SK-N-SH (cell line): ENCODE measurements around the gene DOK1.

Source experiments
- EZH2phosphoT487 ChIP-seq: fragments of 200-600 bp; sonication (generic); IDR thresholded peaks from 2 replicates; pipeline ENCODE4 v1.6.1; 2017; ENCODE audit warnings: low read depth, mixed run types, mild to moderate bottlenecking, antibody characterized with exemption, moderate library complexity, borderline replicate concordance
- MXI1 ChIP-seq: IDR thresholded peaks from 2 replicates; pipeline ENCODE4 v1.6.1; 2012; ENCODE audit warnings: mild to moderate bottlenecking, low read depth, low read length, improper control_type of control experiment
- POLR2AphosphoS5 ChIP-seq: IDR thresholded peaks from 2 replicates; pipeline ENCODE4 v1.6.1; 2012; ENCODE audit warnings: low read depth, low read length
- TF ChIP-seq, protein P1 (sequence below): fragments of 200-600 bp; sonication (generic); IDR thresholded peaks from 2 replicates; pipeline ENCODE4 v1.6.1; 2017; ENCODE audit warnings: antibody characterized with exemption, mild to moderate bottlenecking, moderate library complexity
- TF ChIP-seq, protein P2 (sequence below): fragments of 150-350 bp; IDR thresholded peaks from 2 replicates; pipeline ENCODE4 v1.6.1; 2017; ENCODE audit warnings: antibody characterized with exemption, low read length, low read depth, borderline replicate concordance
- TF ChIP-seq, protein P3 (sequence below): IDR thresholded peaks from 2 replicates; pipeline ENCODE4 v1.4.0; 2012; ENCODE audit warnings: low read depth, borderline replicate concordance

DNA sequence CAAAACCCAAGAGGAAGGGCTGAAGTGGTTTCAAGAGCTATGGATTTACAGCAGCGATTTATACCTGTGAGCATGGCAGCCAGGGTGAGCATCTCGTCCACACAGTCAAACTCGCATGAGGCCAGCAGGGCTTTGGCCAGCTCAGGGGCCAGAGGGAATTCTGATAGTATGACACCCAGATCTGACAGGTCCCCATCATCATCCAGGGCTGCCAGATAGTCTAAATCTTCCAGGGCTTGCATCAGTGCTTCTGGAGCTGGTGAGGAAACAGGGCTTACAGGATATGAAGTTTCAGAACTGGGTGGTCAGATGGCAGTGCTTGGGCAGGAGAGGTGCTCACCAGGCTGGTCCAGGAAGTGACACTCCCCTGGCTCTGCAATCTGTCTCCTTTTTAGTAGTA, 32.0 kb upstream of the DOK1 start:
- TF ChIP-seq MXI1 (no peak), POLR2AphosphoS5 (no peak; the same call in 1 of the 2 replicates), EZH2phosphoT487 (no peak)
- TF ChIP-seq, protein P1, sequence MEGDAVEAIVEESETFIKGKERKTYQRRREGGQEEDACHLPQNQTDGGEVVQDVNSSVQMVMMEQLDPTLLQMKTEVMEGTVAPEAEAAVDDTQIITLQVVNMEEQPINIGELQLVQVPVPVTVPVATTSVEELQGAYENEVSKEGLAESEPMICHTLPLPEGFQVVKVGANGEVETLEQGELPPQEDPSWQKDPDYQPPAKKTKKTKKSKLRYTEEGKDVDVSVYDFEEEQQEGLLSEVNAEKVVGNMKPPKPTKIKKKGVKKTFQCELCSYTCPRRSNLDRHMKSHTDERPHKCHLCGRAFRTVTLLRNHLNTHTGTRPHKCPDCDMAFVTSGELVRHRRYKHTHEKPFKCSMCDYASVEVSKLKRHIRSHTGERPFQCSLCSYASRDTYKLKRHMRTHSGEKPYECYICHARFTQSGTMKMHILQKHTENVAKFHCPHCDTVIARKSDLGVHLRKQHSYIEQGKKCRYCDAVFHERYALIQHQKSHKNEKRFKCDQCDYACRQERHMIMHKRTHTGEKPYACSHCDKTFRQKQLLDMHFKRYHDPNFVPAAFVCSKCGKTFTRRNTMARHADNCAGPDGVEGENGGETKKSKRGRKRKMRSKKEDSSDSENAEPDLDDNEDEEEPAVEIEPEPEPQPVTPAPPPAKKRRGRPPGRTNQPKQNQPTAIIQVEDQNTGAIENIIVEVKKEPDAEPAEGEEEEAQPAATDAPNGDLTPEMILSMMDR = no peak
- TF ChIP-seq, protein P2, sequence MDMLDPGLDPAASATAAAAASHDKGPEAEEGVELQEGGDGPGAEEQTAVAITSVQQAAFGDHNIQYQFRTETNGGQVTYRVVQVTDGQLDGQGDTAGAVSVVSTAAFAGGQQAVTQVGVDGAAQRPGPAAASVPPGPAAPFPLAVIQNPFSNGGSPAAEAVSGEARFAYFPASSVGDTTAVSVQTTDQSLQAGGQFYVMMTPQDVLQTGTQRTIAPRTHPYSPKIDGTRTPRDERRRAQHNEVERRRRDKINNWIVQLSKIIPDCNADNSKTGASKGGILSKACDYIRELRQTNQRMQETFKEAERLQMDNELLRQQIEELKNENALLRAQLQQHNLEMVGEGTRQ = no peak
- TF ChIP-seq, protein P3, sequence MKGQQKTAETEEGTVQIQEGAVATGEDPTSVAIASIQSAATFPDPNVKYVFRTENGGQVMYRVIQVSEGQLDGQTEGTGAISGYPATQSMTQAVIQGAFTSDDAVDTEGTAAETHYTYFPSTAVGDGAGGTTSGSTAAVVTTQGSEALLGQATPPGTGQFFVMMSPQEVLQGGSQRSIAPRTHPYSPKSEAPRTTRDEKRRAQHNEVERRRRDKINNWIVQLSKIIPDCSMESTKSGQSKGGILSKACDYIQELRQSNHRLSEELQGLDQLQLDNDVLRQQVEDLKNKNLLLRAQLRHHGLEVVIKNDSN = no peak
